GM19452 (cell line): ENCODE measurements around the gene USH2A.

ENCODE experiments used
- ATAC-seq: cut with Tn5 transposase; IDR thresholded peaks from one replicate; pipeline ENCODE4 v1.9.1; 2021; ENCODE audit not compliant: unreplicated experiment

Gene USH2A

GRCh38 chr1:215606564-215607168 lies 816.6 kb downstream of the USH2A start:
- ATAC-seq: no peak

- ATAC-seq: no peak
Observed at GRCh38 chr1:215606036-215606435, 817.2 kb downstream of the USH2A start.

- ATAC-seq: no peak
Observed at GRCh38 chr1:215605011-215605621, 818.1 kb downstream of the USH2A start.

- ATAC-seq: no peak
Observed at GRCh38 chr1:215603319-215603718, 819.9 kb downstream of the USH2A start.

GRCh38 chr1:215601276-215601675 lies 822.0 kb downstream of the USH2A start:
- ATAC-seq: no peak

GRCh38 chr1:215600867-215601266 lies 822.4 kb downstream of the USH2A start:
- no peak for ATAC-seq

GRCh38 chr1:215600258-215600792 lies 822.9 kb downstream of the USH2A start:
- no peak for ATAC-seq

GRCh38 chr1:215599418-215600074 lies 823.7 kb downstream of the USH2A start:
- no peak for ATAC-seq

- no peak for ATAC-seq
Observed at GRCh38 chr1:215597961-215598360, 825.3 kb downstream of the USH2A start.

- ATAC-seq: no peak
Observed at GRCh38 chr1:215595231-215595630, 828.0 kb downstream of the USH2A start.

- no peak for ATAC-seq
Observed at GRCh38 chr1:215594640-215595039, 828.6 kb downstream of the USH2A start.

GRCh38 chr1:215590779-215591491 lies 832.3 kb downstream of the USH2A start:
- ATAC-seq: no peak

GRCh38 chr1:215589650-215590435 lies 833.4 kb downstream of the USH2A start:
- no peak for ATAC-seq

- ATAC-seq: no peak
Observed at GRCh38 chr1:215584389-215584788, 838.9 kb downstream of the USH2A start.

- ATAC-seq: no peak
Observed at GRCh38 chr1:215583185-215583749, 840.0 kb downstream of the USH2A start.

- no peak for ATAC-seq
Observed at GRCh38 chr1:215581896-215582295, 841.4 kb downstream of the USH2A start.
